T-cell (primary cell): ENCODE results near the gene CYP2A6. TPM values are rescaled to one million over a fixed set of nuclear protein-coding genes. Genes with fewer than 3 reads are reported as not detected.
A peak's percentile ranks its signal among the peaks of the same experiment; 100 is the strongest.

Experiments
- ATAC-seq, 4 experiments: fragments of 200-7000 bp in 3 of 4; fragments of 150-1000 bp in 1 of 4; cut with Tn5 transposase; replicated peaks in 1 of 4; 1 replicate in 3 of 4; 2 replicates in 1 of 4; pipeline ENCODE4 v1.10.0; 2021; ENCODE audit warnings: moderate library complexity in 3 of 4, mild to moderate bottlenecking in 2 of 4, moderate number of reproducible peaks in 1 of 4
- CTCF ChIA-PET, 2 donors: fragments of 300-600 bp; sonication (Branson Sonifier 250); formaldehyde crosslinking; loops; one replicate each; lab custom pipeline; 2022; ENCODE audit warnings: antibody characterized with exemption in 2 of 2; lab: Charles Lee
- POLR2A ChIA-PET, 2 donors: fragments of 300-600 bp; sonication (Branson Sonifier 250); formaldehyde crosslinking; loops; one replicate each; lab custom pipeline; 2022; ENCODE audit warnings: antibody characterized with exemption in 2 of 2; lab: Charles Lee
- DNase-seq, 35 experiments: peaks; one replicate each; pipeline versions ENCODE4 v3.0.0 to v3.0.0-alpha.2; 2013 to 2023
- H3K27ac ChIP-seq: one replicate; pipeline ENCODE4 v1.5.1; 2013; ENCODE audit warnings: low read length
- H3K27me3 ChIP-seq, 2 experiments: replicated peaks in 1 of 2; 1 replicate in 1 of 2; 2 replicates in 1 of 2; pipeline versions ENCODE4 v1.6.1 to v1.7.0; 2013; ENCODE audit warnings: low read length in 1 of 2, mixed read lengths in 1 of 2; ENCODE audit not compliant: control insufficient read depth in 2 of 2, insufficient read depth in 2 of 2; ENCODE audit errors: extremely low read depth in 1 of 2
- H3K36me3 ChIP-seq, 2 donors: 1 replicate in 1 of 2; 2 replicates in 1 of 2; pipeline versions ENCODE4 v1.6.1 to v1.7.0; 2013; ENCODE audit warnings: low read length in 1 of 2; ENCODE audit not compliant: control insufficient read depth in 2 of 2, insufficient read depth in 1 of 2; ENCODE audit errors: extremely low read depth in 1 of 2
- H3K4me1 ChIP-seq, 2 experiments: 1 replicate in 1 of 2; 2 replicates in 1 of 2; pipeline versions ENCODE4 v1.6.1 to v1.7.0; 2013; ENCODE audit warnings: low read length in 2 of 2, mixed read lengths in 1 of 2; ENCODE audit not compliant: insufficient read depth in 2 of 2, control insufficient read depth in 1 of 2; ENCODE audit errors: extremely low read depth in 1 of 2
- H3K4me3 ChIP-seq, 2 donors: 1 replicate in 1 of 2; 2 replicates in 1 of 2; pipeline versions ENCODE4 v1.5.1 to v1.7.0; 2013; ENCODE audit warnings: mild to moderate bottlenecking in 2 of 2, low read length in 1 of 2, moderate library complexity in 1 of 2; ENCODE audit not compliant: control insufficient read depth in 1 of 2; ENCODE audit errors: extremely low read depth in 1 of 2
- H3K9me3 ChIP-seq: 2 replicates; pipeline ENCODE4 v1.7.0; 2013
- H3K27ac Mint-ChIP-seq, 2 donors: one replicate each; pipeline ENCODE4 v1.8.0; 2020 to 2021; ENCODE audit warnings: mild to moderate bottlenecking in 2 of 2, mixed read lengths in 2 of 2
- H3K27me3 Mint-ChIP-seq, 2 donors: one replicate each; pipeline ENCODE4 v1.8.0; 2021 to 2022; ENCODE audit warnings: mixed read lengths in 2 of 2
- H3K36me3 Mint-ChIP-seq: one replicate; pipeline ENCODE4 v1.8.0; 2021; ENCODE audit warnings: mixed read lengths
- H3K4me1 Mint-ChIP-seq, 3 donors: one replicate each; pipeline ENCODE4 v1.8.0; 2020 to 2022; ENCODE audit warnings: mixed read lengths in 3 of 3, mild to moderate bottlenecking in 1 of 3
- H3K4me3 Mint-ChIP-seq, 3 donors: one replicate each; pipeline ENCODE4 v1.8.0; 2020 to 2022; ENCODE audit warnings: mild to moderate bottlenecking in 3 of 3, mixed read lengths in 3 of 3, moderate library complexity in 3 of 3
- H3K9me3 Mint-ChIP-seq, 3 donors: one replicate each; pipeline ENCODE4 v1.8.0; 2020 to 2022; ENCODE audit warnings: mixed read lengths in 3 of 3
- WGBS: methylation state at CpG from one replicate; pipeline ENCODE4 v1.1.5; 2013; ENCODE audit warnings: missing lambda C conversion rate; ENCODE audit not compliant: insufficient coverage; 5-methylcytosine and 5-hydroxymethylcytosine counted together
- total RNA-seq, 35 experiments: library from RNA in 6 of 35; stranded (reverse) in 6 of 35; fragments of 120-200 nt in 1 of 35; gene quantifications; one replicate each; pipeline versions ENCODE4 v1.2.1 to v1.2.4 and lab custom pipeline; 2013 to 2026

Gene CYP2A6
- total RNA-seq, 5 donors from 2014 or later (not counting 1 experiment from before 2014, with no cell fraction given), result 0.59 to 1.1 (median 0.66) TPM; not detected in 2

DNA sequence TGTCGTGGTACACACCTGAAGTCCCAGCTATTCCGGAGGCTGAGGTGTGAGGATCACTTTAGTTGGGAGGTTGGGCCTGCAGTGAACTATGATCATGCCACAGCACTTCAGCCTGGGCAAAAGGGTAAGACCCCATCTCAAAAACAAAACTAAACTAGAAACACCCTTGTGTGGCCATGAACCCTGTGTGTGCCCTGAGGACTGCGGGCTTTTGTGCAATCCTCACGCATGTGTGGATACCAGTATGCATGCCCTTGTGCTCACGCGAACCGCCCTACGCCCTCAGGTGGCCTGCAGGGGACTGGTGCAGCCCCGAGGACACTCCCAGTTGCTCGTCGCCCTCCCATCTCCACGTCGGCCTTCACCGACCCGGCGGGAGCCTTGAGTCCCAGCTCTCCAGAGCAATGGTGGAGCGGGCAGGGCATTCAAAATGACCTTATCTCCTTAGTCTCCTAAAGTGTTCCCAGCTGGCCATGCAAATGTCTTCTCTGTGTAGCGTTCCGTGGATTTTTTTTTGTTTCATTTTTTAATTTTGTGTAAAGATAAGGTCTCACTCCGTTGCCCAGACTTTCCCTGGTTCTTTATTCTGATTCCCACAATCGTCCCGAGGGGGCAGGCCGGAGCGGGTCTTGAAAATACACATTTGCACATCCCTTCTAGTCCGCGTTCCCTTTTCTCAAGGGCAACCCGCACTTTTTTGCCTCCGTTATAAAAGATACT, 52.1 kb downstream of the CYP2A6 start:
- Histone ChIP-seq H3K4me3 (peak overlapping the region; percentile 86 to 87), H3K27me3 (no peaks in the 10 kb centered on the region), H3K4me1 (peaks cover 27 to 47% of the 10 kb centered on the region in 2 experiments), H3K36me3 (peaks cover 11 to 28% of the 10 kb centered on the region in 2 donors), H3K27ac (peak overlapping the region; percentile 99), H3K9me3 (no peaks in the 10 kb centered on the region)
- no peaks in the 10 kb centered on the region for H3K9me3 Mint-ChIP-seq
- no peaks in the 10 kb centered on the region for H3K27me3 Mint-ChIP-seq
- H3K27ac Mint-ChIP-seq, result peak overlapping the region; percentile 98 to 99
- ATAC-seq, result peak; percentile 25 to 39 (median 36)
- H3K36me3 Mint-ChIP-seq, result peaks cover 17% of the 10 kb centered on the region
- ChIA-PET POLR2A (interaction anchor here (0.7 to 1.4 kb wide), 3 partner anchors 20 to 47 kb away, joined by 3 to 23 read pairs (median 5); partner anchors contain the start of genes ACTMAP (in 1 of the 2), RAB4B (in 1 of the 2) and SNRPA (in 1 of the 2)), CTCF (interaction anchor here in 1 of 2 donors (1.0 to 2.3 kb wide), 5 partner anchors 9 to 135 kb away, joined by 4 to 30 read pairs (median 12); partner anchors contain the start of genes ACTMAP, RAB4B and SNRPA)
- peak; percentile 49 to 83 (median 69) for DNase-seq
- 2% methylated on average over 19 of the region's 28 CpGs for WGBS
- peak overlapping the region; percentile 92 to 94 (median 93) for H3K4me3 Mint-ChIP-seq
- H3K4me1 Mint-ChIP-seq, result peaks cover 43 to 49% (median 47%) of the 10 kb centered on the region in 3 donors

DNA sequence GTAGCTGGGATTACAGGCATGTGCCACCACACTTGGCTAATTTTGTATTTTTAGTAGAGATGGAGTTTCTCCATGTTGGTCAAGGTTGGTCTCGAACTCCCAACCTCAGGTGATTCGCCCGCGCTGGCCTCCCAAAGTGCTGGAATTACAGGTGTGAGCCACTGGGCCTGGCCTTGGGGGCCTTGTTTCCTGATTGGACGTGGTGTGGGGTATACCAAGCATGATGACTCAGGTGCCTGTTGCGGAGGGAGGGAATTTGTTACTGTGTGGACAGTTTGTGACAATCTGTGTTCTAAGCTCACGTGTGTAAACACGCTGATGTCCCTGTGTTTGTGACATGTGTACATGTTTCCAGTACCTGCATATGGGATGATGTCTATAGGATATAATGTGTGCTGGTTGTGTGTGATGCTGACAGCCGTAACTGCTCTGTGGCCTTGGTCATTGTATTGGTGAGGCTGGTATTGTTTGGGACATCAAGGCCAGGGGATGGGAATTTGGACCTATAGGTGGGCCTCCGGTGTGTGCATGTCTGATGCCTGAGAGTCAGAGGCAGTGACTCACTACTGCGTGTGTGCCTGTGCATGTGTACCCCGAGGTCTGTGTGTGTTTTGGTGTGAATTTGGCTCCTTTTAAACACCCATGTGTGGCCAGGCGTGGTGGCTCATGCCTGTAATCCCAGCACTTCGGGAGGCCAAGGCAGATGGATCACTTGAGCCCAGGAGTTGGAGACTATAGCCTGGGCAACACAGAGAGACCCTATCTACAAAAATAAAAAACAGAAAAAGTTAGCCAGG, 52.9 kb downstream of the CYP2A6 start:
- H3K36me3 Mint-ChIP-seq, result peaks cover 17% of the 10 kb centered on the region
- Histone ChIP-seq H3K4me1 (peaks cover 22 to 45% of the 10 kb centered on the region in 2 experiments), H3K27ac (peak overlapping the region; percentile 99), H3K9me3 (no peaks in the 10 kb centered on the region), H3K27me3 (no peaks in the 10 kb centered on the region), H3K4me3 (no peak overlapping the region), H3K36me3 (peaks cover 4 to 21% of the 10 kb centered on the region in 2 donors)
- H3K27me3 Mint-ChIP-seq, result no peaks in the 10 kb centered on the region
- ChIA-PET POLR2A (interaction anchor here (0.6 to 1.4 kb wide), 4 partner anchors 9 to 227 kb away, joined by 5 to 23 read pairs (median 11); partner anchors contain the start of genes ACTMAP (in 1 of the 2), RAB4B (in 1 of the 2) and SNRPA (in 1 of the 2)), CTCF (interaction anchor here in 1 of 2 donors (1.4 to 2.3 kb wide), 2 partner anchors 9 to 19 kb away, joined by 12 to 30 read pairs; partner anchors contain the start of gene RAB4B)
- H3K27ac Mint-ChIP-seq, result peak overlapping the region; percentile 98 to 99
- H3K9me3 Mint-ChIP-seq, result no peaks in the 10 kb centered on the region
- H3K4me3 Mint-ChIP-seq, result peak overlapping the region; percentile 92 to 94 (median 93)
- DNase-seq (no peak), ATAC-seq (no peak)
- WGBS, result 96% methylated on average over 13 of the region's 14 CpGs
- H3K4me1 Mint-ChIP-seq, result peaks cover 36 to 44% (median 39%) of the 10 kb centered on the region in 3 donors

Other genes starting within 250 kb of the CYP2A6 start
- 100 to 1,000 TPM in 4 of 5 donors, 10 to 100 TPM in 1; 90.9 to 215 (median 160) TPM for gene LTBP4, start 249.1 kb downstream of the CYP2A6 start, total RNA-seq
- gene NUMBL, start 159.8 kb downstream of the CYP2A6 start, total RNA-seq, result 10 to 100 TPM in 3 of 5 donors, 1 to 10 TPM in 2; 7.1 to 19.0 (median 13.1) TPM
- gene COQ8B, start 133.6 kb downstream of the CYP2A6 start, total RNA-seq, result 10 to 100 TPM; 30.8 to 60.1 (median 53.9) TPM
- gene ITPKC, start 133.3 kb downstream of the CYP2A6 start, total RNA-seq, result 10 to 100 TPM in 1 of 5 donors, 1 to 10 TPM in 4; 5.9 to 11.8 (median 9.3) TPM
- gene ACTMAP, start 100.0 kb downstream of the CYP2A6 start, total RNA-seq, result 1 to 10 TPM; 4.7 to 8.3 (median 6.8) TPM
- gene SNRPA, start 99.2 kb downstream of the CYP2A6 start, total RNA-seq, result 100 to 1,000 TPM in 1 of 5 donors, 10 to 100 TPM in 4; 65.2 to 101 (median 79.1) TPM
- gene MIA, start 74.9 kb downstream of the CYP2A6 start, total RNA-seq, result 1 to 10 TPM in 4 of 5 donors, not detected in 1; 1.5 to 5.2 (median 4.1) TPM
- 10 to 100 TPM; 42.4 to 77.9 (median 63.2) TPM for gene RAB4B, start 72.2 kb downstream of the CYP2A6 start, total RNA-seq
- 100 to 1,000 TPM; 150 to 234 (median 224) TPM for gene EGLN2, start 51.3 kb downstream of the CYP2A6 start, total RNA-seq
- gene CYP2A7, start 31.8 kb upstream of the CYP2A6 start, total RNA-seq, result not detected
- gene CYP2B6, start 140.8 kb upstream of the CYP2A6 start, total RNA-seq, result under 1 TPM in 3 of 5 donors, not detected in 2; 0.20 to 0.61 (median 0.38) TPM
- gene CYP2A13, start 238.0 kb upstream of the CYP2A6 start, total RNA-seq, result not detected